Body of pancreas (tissue), 4 donors: Measurements from ENCODE around the gene IGF1R. TPM values are rescaled to one million over a fixed set of nuclear protein-coding genes. Genes with fewer than 3 reads are reported as not detected.
A peak's percentile ranks its signal among the peaks of the same experiment; 100 is the strongest.

Experiments
- ATAC-seq: fragments of 150-250 bp; one replicate; pipeline ENCODE4 v1.9.1; 2016
- DNase-seq, 4 donors: peaks; one replicate each; pipeline ENCODE4 v3.0.0-alpha.2; 2019
- H3K27ac ChIP-seq, 4 donors: fragments of 200-600 bp; sonication (generic); 1 replicate in 3 of 4; 2 replicates in 1 of 4; pipeline versions ENCODE4 v1.5.1 to v1.6.1; 2016 to 2019; ENCODE audit warnings: mild to moderate bottlenecking in 1 of 4, mixed read lengths in 1 of 4, moderate library complexity in 1 of 4
- H3K27me3 ChIP-seq, 2 donors: fragments of 200-600 bp; sonication (generic); one replicate each; pipeline ENCODE4 v1.6.0; 2016; ENCODE audit warnings: mild to moderate bottlenecking in 1 of 2
- H3K36me3 ChIP-seq, 2 donors: fragments of 200-600 bp; sonication (generic); replicated peaks in 1 of 2; 2 replicates each; pipeline ENCODE4 v1.5.1; 2016; ENCODE audit warnings: low read depth in 2 of 2; ENCODE audit not compliant: insufficient read depth in 1 of 2
- H3K4me1 ChIP-seq: fragments of 200-600 bp; sonication (generic); one replicate; pipeline ENCODE4 v1.6.0; 2016
- H3K4me3 ChIP-seq, 2 donors: fragments of 200-600 bp; sonication (generic); 1 replicate in 1 of 2; 2 replicates in 1 of 2; pipeline ENCODE4 v1.5.1; 2016 to 2019
- H3K9me3 ChIP-seq, 3 donors: fragments of 200-600 bp; sonication (generic); 1 replicate in 2 of 3; 2 replicates in 1 of 3; pipeline ENCODE4 v1.5.1; 2016
- POLR2A ChIP-seq, 3 donors: fragments of 450-650 bp; IDR thresholded peaks; one replicate each; pipeline ENCODE4 v1.6.1; 2016; ENCODE audit warnings: antibody characterized with exemption in 3 of 3, mild to moderate bottlenecking in 2 of 3
- WGBS, 2 donors: methylation state at CpG; one replicate each; pipeline ENCODE4 v1.1.5; 2017; 5-methylcytosine and 5-hydroxymethylcytosine counted together
- intact Hi-C: fragments of 100-400 bp; cut with DNase I; formaldehyde crosslinking; loops from one replicate; pipeline ENCODE4 v1.15.1; 2023
- total RNA-seq, 2 donors: library from RNA; depleted of rRNA; stranded (reverse); fragments of >200 nt; gene quantifications; one replicate each; pipeline ENCODE4 v1.1.0, GENCODE V29; 2016
- TF ChIP-seq, protein P1 (sequence below), 7 experiments: fragments of 450-650 bp in 4 of 7; fragments of 200-600 bp in 3 of 7; sonication (generic) in 3 of 7; IDR thresholded peaks; one replicate each; pipeline ENCODE4 v1.5.1; 2016 to 2019; ENCODE audit warnings: antibody characterized with exemption in 7 of 7

The IGF1R gene
- total RNA-seq, 2 donors from 2014 or later = 34.8 to 55.7 TPM

DNA sequence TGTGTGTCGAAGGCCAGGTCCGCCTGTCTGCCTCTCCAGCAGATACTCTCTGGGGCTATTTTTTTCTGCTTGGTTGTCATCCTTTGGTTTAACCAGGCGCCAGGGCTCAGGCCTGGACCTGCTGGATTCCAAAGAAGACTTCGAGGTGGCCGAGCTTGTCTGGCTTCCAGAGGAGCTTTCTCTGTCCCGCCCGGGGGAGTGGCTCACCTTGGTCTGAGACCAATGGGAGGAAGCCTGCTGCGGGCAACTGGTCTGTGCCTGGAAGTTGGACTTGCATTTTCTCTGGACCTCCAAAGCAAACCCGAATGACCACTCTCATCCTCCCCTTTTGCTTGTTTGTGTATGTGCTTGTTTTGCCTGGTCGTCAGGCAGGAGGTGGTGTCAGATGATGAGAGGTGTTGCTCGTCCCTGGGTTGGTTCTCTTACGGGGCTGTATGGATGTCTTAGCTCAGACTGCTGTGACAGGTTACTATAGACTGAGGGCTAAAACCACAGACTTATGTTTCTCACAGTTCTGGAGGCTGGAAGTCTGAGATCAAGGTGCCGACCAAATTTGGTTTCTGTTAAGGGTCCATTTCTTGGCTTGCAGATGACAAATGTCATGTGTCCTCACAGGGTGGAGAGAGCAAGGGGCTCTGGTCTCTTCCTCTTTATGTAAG lies 19.3 kb downstream of the IGF1R start:
- no peak overlapping the region for H3K4me3 ChIP-seq
- peaks cover 60% of the 10 kb centered on the region for H3K4me1 ChIP-seq
- ATAC-seq (no peak), DNase-seq (no peak)
- no peak for TF ChIP-seq POLR2A (IDR thresholded peaks at IDR 0.05)
- TF ChIP-seq, protein P1, sequence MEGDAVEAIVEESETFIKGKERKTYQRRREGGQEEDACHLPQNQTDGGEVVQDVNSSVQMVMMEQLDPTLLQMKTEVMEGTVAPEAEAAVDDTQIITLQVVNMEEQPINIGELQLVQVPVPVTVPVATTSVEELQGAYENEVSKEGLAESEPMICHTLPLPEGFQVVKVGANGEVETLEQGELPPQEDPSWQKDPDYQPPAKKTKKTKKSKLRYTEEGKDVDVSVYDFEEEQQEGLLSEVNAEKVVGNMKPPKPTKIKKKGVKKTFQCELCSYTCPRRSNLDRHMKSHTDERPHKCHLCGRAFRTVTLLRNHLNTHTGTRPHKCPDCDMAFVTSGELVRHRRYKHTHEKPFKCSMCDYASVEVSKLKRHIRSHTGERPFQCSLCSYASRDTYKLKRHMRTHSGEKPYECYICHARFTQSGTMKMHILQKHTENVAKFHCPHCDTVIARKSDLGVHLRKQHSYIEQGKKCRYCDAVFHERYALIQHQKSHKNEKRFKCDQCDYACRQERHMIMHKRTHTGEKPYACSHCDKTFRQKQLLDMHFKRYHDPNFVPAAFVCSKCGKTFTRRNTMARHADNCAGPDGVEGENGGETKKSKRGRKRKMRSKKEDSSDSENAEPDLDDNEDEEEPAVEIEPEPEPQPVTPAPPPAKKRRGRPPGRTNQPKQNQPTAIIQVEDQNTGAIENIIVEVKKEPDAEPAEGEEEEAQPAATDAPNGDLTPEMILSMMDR (IDR thresholded peaks at IDR 0.05) = no peak
- no peaks in the 10 kb centered on the region for H3K9me3 ChIP-seq
- 87 to 91% methylated on average over 10 to 13 of the region's 13 CpGs for WGBS, 2 donors
- intact Hi-C loops = loop anchor here (10.0 kb wide), 1 partner anchor 223 kb away; no protein-coding TSS in a partner anchor
- no peaks in the 10 kb centered on the region for H3K36me3 ChIP-seq
- no peak overlapping the region for H3K27ac ChIP-seq
- no peaks in the 10 kb centered on the region for H3K27me3 ChIP-seq

- DNase-seq (no peak), ATAC-seq (no peak)
- Histone ChIP-seq H3K9me3 (no peaks in the 10 kb centered on the region), H3K36me3 (no peaks in the 10 kb centered on the region), H3K27ac (peak overlapping the region in 3 of 4 donors; percentile 2 to 25 (median 6)), H3K27me3 (no peaks in the 10 kb centered on the region), H3K4me3 (no peak overlapping the region), H3K4me1 (peaks cover 59% of the 10 kb centered on the region)
- intact Hi-C loops = loop anchor here (10.0 kb wide), 1 partner anchor 224 kb away; no protein-coding TSS in a partner anchor
- TF ChIP-seq, protein P1 (IDR thresholded peaks at IDR 0.05) = no peak
- no peak for TF ChIP-seq POLR2A (IDR thresholded peaks at IDR 0.05)
- WGBS, 2 donors = 59 to 64% methylated on average over 10 of the region's 10 CpGs
Measured at GRCh38 chr15:98668566-98669308, 20.4 kb downstream of the IGF1R start.

DNA sequence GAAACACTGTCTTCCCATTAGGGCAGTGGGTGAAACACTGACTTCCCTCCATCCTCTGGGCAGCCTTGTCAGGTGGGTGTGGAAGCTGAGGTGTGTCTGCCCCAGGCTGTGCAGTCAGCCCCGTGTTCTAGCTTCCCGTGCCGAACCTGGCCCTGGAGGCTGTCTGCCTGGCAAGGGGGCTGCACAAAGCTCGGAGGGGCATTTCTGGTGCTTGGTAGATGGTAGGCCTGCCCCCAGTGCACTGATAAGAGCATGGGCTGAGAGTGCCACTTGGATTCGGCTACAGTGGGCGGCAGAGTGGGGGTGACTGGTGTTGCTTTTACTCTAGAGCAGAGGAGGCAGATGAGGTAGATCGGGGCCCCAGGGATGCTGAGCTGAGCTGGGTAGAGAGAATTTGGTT lies 21.3 kb downstream of the IGF1R start:
- Histone ChIP-seq H3K4me3 (no peak overlapping the region), H3K27ac (no peak overlapping the region), H3K27me3 (no peaks in the 10 kb centered on the region), H3K36me3 (no peaks in the 10 kb centered on the region), H3K9me3 (no peaks in the 10 kb centered on the region), H3K4me1 (peaks cover 61% of the 10 kb centered on the region)
- no peak for ATAC-seq
- TF ChIP-seq, protein P1 (IDR thresholded peaks at IDR 0.05) = no peak
- WGBS, 2 donors = 97 to 100% methylated on average over 3 to 7 of the region's 7 CpGs
- no peak for DNase-seq
- intact Hi-C loops = loop anchor here (10.0 kb wide), 1 partner anchor 225 kb away; no protein-coding TSS in a partner anchor

DNA sequence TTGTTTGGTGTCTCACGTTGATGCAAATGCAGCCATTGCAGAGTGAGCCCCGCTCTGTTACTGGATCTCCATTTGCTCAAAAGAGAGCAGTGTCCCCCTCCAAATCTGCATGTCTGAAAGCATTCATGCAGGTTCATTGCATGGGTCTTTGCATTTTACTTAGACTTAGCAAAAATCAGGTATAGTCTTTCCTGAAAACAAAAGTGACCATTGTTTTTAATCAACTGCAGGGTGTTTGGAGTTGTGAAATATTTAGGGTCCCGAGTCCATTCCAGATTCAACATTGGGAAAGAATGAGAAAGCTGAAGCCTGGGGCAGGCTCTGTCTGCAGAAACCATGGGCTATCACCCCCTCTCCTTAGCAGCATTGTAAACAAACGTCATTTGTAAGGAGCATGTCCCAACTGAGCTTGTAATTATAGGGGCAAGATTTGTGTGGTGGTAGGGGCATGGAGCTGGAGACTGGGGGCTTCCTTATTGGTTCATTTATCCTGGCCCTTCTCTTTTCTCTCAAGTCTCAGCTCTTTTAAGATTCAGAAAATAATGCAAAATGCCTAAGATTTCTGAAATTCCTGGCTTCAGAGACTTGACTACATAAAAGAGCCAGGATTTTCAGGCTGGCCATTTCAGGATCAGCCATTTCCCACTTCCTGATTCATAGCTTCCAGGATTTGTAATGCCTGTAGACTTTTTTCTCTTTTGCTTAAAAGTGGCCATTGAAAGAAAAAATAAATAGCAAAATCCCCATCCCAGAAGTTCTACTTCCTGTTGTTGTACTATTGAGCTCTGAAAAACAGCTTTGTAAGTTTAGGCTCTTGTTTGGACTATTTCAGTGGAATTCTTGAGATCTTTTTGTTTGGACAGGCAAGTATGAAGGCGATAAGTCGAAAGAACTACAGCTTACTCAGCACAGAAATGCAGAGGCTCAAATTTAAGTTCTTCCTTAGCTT lies 23.0 kb downstream of the IGF1R start:
- no peak for DNase-seq
- intact Hi-C loops = no loop called here
- ATAC-seq = no peak

More for the DNA sequence above, 23.0 kb downstream of the IGF1R start:
- Histone ChIP-seq H3K36me3 (no peaks in the 10 kb centered on the region), H3K4me1 (peaks cover 71% of the 10 kb centered on the region), H3K27me3 (no peaks in the 10 kb centered on the region), H3K9me3 (no peaks in the 10 kb centered on the region), H3K27ac (peak overlapping the region; percentile 18 to 81 (median 61)), H3K4me3 (no peak overlapping the region)
- WGBS, 2 donors = 30 to 34% methylated on average over 6 of the region's 6 CpGs
- no peak for TF ChIP-seq POLR2A (IDR thresholded peaks at IDR 0.05)
- TF ChIP-seq, protein P1 (IDR thresholded peaks at IDR 0.05) = no peak
